ENCODE results near the gene CHRNB2. TPM values are rescaled to one million over a fixed set of nuclear protein-coding genes. Genes with fewer than 3 reads are reported as not detected.

The CHRNB2 gene
- total RNA-seq, 4 donors from 2014 or later, result 1.1 TPM; not detected in 3

GRCh38 chr1:154628121-154628405 is 60.5 kb downstream of the CHRNB2 start:
- H3K27me3 ChIP-seq, result no peaks in the 10 kb centered on the region
- intact Hi-C loops (cut with DNase I; ENCODE audit: low total_unique reads), result no loop called here
- peaks cover 0 to 3% of the 10 kb centered on the region in 2 donors for H3K4me1 ChIP-seq
- TF ChIP-seq, protein P1, sequence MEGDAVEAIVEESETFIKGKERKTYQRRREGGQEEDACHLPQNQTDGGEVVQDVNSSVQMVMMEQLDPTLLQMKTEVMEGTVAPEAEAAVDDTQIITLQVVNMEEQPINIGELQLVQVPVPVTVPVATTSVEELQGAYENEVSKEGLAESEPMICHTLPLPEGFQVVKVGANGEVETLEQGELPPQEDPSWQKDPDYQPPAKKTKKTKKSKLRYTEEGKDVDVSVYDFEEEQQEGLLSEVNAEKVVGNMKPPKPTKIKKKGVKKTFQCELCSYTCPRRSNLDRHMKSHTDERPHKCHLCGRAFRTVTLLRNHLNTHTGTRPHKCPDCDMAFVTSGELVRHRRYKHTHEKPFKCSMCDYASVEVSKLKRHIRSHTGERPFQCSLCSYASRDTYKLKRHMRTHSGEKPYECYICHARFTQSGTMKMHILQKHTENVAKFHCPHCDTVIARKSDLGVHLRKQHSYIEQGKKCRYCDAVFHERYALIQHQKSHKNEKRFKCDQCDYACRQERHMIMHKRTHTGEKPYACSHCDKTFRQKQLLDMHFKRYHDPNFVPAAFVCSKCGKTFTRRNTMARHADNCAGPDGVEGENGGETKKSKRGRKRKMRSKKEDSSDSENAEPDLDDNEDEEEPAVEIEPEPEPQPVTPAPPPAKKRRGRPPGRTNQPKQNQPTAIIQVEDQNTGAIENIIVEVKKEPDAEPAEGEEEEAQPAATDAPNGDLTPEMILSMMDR (IDR thresholded peaks at IDR 0.05), result no peak
- no peak for TF ChIP-seq POLR2A (IDR thresholded peaks at IDR 0.05)
- peaks cover 0 to 4% of the 10 kb centered on the region in 2 donors for H3K9me3 ChIP-seq
- peak overlapping the region; percentile 80 to 91 for H3K27ac ChIP-seq
- H3K4me3 ChIP-seq, result peak overlapping the region; percentile 77 to 82
- no peaks in the 10 kb centered on the region for H3K36me3 ChIP-seq
- DNase-seq, result no peak

DNA sequence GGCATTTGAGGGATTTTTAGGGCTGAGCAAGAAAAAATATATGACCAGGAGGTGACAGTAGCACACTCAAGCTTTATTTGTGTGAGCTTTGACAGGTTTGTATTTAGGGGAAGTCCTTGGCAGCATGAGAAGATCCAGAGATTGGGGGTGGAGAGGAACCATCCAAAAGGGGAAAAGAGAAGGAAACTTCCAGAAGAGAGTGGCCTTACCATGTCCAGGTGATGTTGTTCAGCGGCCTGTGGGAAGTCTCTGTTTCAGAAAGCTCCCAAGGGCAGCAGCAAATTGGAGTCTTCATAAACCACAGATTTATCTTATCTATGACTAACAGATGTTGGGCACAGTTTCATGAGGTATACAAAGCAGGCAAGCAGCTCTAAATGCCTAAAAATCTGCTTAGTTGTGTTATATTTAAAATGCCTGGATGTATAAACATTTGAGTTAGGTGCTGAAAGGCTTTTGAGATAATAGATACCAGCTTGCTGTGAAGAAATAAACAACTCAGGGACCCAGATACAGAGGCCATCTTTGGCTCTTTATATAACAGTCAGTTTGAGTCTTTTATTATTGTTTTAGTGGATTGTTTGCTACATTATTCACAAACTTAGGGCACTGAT is 61.6 kb downstream of the CHRNB2 start:
- peaks cover 0 to 4% of the 10 kb centered on the region in 2 donors for H3K9me3 ChIP-seq
- TF ChIP-seq POLR2A (IDR thresholded peaks at IDR 0.05), result no peak
- TF ChIP-seq, protein P1 (IDR thresholded peaks at IDR 0.05), result no peak
- no peaks in the 10 kb centered on the region for H3K36me3 ChIP-seq
- DNase-seq, result no peak
- intact Hi-C loops (cut with DNase I; ENCODE audit: low total_unique reads), result no loop called here
- no peak overlapping the region for H3K27ac ChIP-seq
- peaks cover 0 to 3% of the 10 kb centered on the region in 2 donors for H3K4me1 ChIP-seq
- no peak overlapping the region for H3K4me3 ChIP-seq
- H3K27me3 ChIP-seq, result no peaks in the 10 kb centered on the region

Other genes with a start within 250 kb of the CHRNB2 start
- gene AQP10, start 246.7 kb upstream of the CHRNB2 start, total RNA-seq, result not detected
- 100 to 1,000 TPM in 2 of 4 donors, 10 to 100 TPM in 2; 75.9 to 150 (median 102) TPM for gene ATP8B2, start 242.3 kb upstream of the CHRNB2 start, total RNA-seq
- gene IL6R, start 162.4 kb upstream of the CHRNB2 start, total RNA-seq, result 10 to 100 TPM in 3 of 4 donors, 1 to 10 TPM in 1; 9.7 to 28.2 (median 17.1) TPM
- gene TDRD10, start 65.6 kb upstream of the CHRNB2 start, total RNA-seq, result 10 to 100 TPM in 2 of 4 donors, 1 to 10 TPM in 2; 1.3 to 19.7 (median 6.9) TPM
- 10 to 100 TPM; 14.6 to 44.5 (median 27.2) TPM for gene SHE, start 65.4 kb upstream of the CHRNB2 start, total RNA-seq
- 10 to 100 TPM in 3 of 4 donors, 1 to 10 TPM in 1; 5.4 to 69.7 (median 28.4) TPM for gene UBE2Q1, start 9.1 kb upstream of the CHRNB2 start, total RNA-seq
- gene ADAR, start 40.4 kb downstream of the CHRNB2 start, total RNA-seq, result 100 to 1,000 TPM in 3 of 4 donors, 10 to 100 TPM in 1; 50.9 to 212 (median 101) TPM